Thymus (tissue), 11 donors: Measurements from ENCODE around the gene COPA. TPM values are rescaled to one million over a fixed set of nuclear protein-coding genes. Genes with fewer than 3 reads are reported as not detected.
A peak's percentile ranks its signal among the peaks of the same experiment; 100 is the strongest.

Experiments
- DNase-seq, 9 donors: peaks; one replicate each; pipeline ENCODE4 v3.0.0-alpha.2; 2013; ENCODE audit warnings: low spot score in 9 of 9, low read depth in 6 of 9, missing footprints in 1 of 9
- H3K27ac ChIP-seq, 2 donors: one replicate each; pipeline ENCODE4 v1.5.1; 2013; ENCODE audit warnings: control low read depth in 1 of 2, low read depth in 1 of 2, low read length in 1 of 2, mild to moderate bottlenecking in 1 of 2, moderate library complexity in 1 of 2
- H3K27me3 ChIP-seq, 2 donors: one replicate each; pipeline ENCODE4 v1.5.1; 2013; ENCODE audit warnings: low read length in 1 of 2; ENCODE audit not compliant: control insufficient read depth in 2 of 2, insufficient read depth in 1 of 2
- H3K36me3 ChIP-seq, 2 donors: one replicate each; pipeline ENCODE4 v1.5.1; 2013; ENCODE audit warnings: low read length in 1 of 2, mild to moderate bottlenecking in 1 of 2, moderate library complexity in 1 of 2; ENCODE audit not compliant: control insufficient read depth in 2 of 2, insufficient read depth in 2 of 2
- H3K4me1 ChIP-seq, 2 donors: one replicate each; pipeline ENCODE4 v1.5.1; 2013; ENCODE audit warnings: low read length in 2 of 2; ENCODE audit not compliant: control insufficient read depth in 2 of 2, insufficient read depth in 2 of 2
- H3K4me3 ChIP-seq, 2 donors: one replicate each; pipeline ENCODE4 v1.5.1; 2013; ENCODE audit warnings: low read length in 2 of 2, control low read depth in 1 of 2, mild to moderate bottlenecking in 1 of 2
- H3K9me3 ChIP-seq, 2 donors: one replicate each; pipeline ENCODE4 v1.5.1; 2013; ENCODE audit warnings: low read length in 1 of 2, mild to moderate bottlenecking in 1 of 2; ENCODE audit not compliant: control insufficient read depth in 2 of 2, insufficient read depth in 1 of 2
- WGBS: extraction: QIAGEN DNeasy Blood & Tissue Kit; methylation state at CpG from one replicate; pipeline ENCODE4 v1.1.7; 2013; 5-methylcytosine and 5-hydroxymethylcytosine counted together
- polyA plus RNA-seq: library from polyadenylated mRNA; stranded (reverse); fragments of 200-250 nt; gene quantifications from one replicate; pipeline ENCODE4 v1.2.3, GENCODE V29; 2013
- total RNA-seq: library from RNA; stranded (reverse); fragments of 120-200 nt; gene quantifications from one replicate; pipeline ENCODE4 v1.2.4, GENCODE V29; 2013
- donor health status: healthy.

COPA gene
- total and polyA plus RNA-seq, 2 donors = 61.5 to 80.2 TPM

DNA sequence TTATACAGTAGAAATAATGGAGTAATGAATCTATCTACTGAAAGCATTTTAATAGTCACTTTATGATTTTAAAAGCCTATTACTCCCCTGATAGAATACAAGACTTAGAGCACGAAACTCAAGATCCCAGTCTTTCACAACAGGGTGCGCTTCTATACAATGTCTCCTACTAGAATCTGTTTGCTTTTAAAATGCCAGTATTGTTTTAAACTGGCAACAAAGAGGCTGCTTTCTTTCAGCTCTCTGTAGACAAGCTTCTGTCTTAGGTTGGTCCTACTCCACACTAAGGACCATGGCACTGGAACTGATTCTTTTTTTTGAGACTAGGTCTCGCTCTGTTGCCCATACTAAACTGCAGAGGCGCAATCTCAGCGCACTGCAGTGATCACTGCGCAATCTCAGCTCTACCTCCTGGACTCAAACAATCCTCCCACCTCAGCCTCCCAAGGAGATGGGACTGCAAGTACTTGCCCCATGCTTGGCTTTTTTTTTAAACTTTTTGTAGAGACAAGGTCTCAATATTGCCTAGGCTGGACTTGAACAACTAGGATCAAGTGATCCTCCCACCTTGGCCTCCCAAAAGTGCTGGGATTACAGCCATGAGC is 85.5 kb downstream of the COPA start:
- peaks cover 10 to 17% of the 10 kb centered on the region in 2 donors for H3K36me3 ChIP-seq
- WGBS = 98% methylated on average over 6 of the region's 6 CpGs

GRCh38 chr1:160256396-160257046 is 86.5 kb downstream of the COPA start:
- peaks cover 8 to 9% of the 10 kb centered on the region in 2 donors for H3K4me1 ChIP-seq
- H3K36me3 ChIP-seq = peaks cover 10 to 20% of the 10 kb centered on the region in 2 donors
- no peaks in the 10 kb centered on the region for H3K27me3 ChIP-seq
- no peak overlapping the region for H3K4me3 ChIP-seq
- DNase-seq = no peak
- H3K9me3 ChIP-seq = no peaks in the 10 kb centered on the region
- 90% methylated on average over 3 of the region's 3 CpGs for WGBS
- H3K27ac ChIP-seq = no peak overlapping the region

More for the DNA sequence above, 85.5 kb downstream of the COPA start:
- H3K27ac ChIP-seq = peak overlapping the region in 1 of 2 donors; percentile 5
- peaks cover 8 to 9% of the 10 kb centered on the region in 2 donors for H3K4me1 ChIP-seq
- DNase-seq = no peak
- H3K4me3 ChIP-seq = no peak overlapping the region
- H3K9me3 ChIP-seq = no peaks in the 10 kb centered on the region
- H3K27me3 ChIP-seq = no peaks in the 10 kb centered on the region

- 92% methylated on average over 4 of the region's 4 CpGs for WGBS
- Histone ChIP-seq H3K9me3 (no peaks in the 10 kb centered on the region), H3K36me3 (peaks cover 10 to 24% of the 10 kb centered on the region in 2 donors), H3K27ac (no peak overlapping the region), H3K4me1 (peaks cover 5 to 6% of the 10 kb centered on the region in 2 donors), H3K4me3 (no peak overlapping the region), H3K27me3 (no peaks in the 10 kb centered on the region)
- DNase-seq = no peak
These were observed 87.2 kb downstream of the COPA start for GRCh38 chr1:160255781-160256300.

DNA sequence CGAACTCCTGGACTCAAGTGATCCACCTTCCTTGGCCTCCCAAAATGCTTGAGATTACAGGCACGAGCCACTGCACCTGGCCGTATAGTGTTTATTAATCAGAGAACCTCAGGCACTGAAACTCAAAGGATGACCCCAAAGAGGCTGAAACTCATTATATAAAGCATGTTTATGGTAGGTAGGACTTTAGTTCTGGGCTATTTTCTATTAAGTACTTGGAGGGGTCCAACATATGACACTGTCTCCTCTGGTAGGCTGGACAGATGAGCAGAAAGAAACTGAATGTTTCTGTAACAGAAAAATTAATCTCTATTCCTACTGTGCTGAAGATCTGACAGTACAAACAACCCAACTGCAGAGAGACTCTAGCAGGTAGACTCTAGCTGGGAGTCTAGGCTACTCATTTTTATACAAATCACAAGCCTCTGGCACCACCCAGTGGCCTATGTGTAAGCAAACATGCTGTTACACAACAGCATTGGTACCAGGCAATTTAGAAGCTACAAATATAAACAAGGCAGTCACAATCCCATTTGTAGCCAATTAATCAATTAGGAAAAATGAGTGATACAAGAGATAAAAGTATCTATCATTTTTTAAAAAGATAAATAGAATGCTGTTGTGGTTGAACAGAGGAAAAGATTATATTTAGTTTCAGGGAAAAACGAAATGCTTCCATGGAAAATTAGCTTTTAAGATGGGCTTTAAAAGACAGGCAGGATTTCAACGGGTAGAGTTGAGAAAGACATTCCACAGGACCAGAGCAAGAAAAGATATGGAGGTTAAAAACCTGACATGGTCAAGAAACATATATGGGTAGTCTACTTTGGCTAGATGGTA is 91.1 kb downstream of the COPA start:
- WGBS = 92% methylated on average over 5 of the region's 5 CpGs
- H3K36me3 ChIP-seq = peaks cover 0 to 16% of the 10 kb centered on the region in 2 donors
- H3K4me1 ChIP-seq = no peaks in the 10 kb centered on the region
- no peaks in the 10 kb centered on the region for H3K9me3 ChIP-seq
- no peak overlapping the region for H3K4me3 ChIP-seq
- peak in 8 of 9 donors; percentile 30 to 83 (median 58) for DNase-seq
- H3K27ac ChIP-seq = no peak overlapping the region
- H3K27me3 ChIP-seq = no peaks in the 10 kb centered on the region

DNA sequence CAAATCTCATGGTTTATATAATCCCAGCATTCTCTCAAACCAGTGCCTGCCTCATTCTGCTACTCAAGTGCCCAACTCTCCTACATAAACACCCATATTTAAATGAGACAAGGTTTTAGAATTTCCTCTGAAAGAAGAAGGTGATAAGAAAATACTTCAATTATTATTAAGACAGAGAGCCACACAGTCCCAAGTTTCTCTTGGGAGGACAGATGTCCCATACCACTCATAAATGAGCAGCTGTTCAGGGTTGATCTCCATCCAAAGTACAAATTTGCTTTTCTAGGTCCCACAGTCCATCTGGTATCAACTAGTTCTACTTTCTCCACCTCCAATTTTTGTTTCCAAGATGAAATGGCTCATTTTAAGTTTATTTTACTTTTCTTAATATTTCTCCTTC is 92.0 kb downstream of the COPA start:
- no peak for DNase-seq
- H3K36me3 ChIP-seq = peaks cover 0 to 16% of the 10 kb centered on the region in 2 donors
- H3K4me1 ChIP-seq = no peaks in the 10 kb centered on the region
- no peak overlapping the region for H3K4me3 ChIP-seq
- no peaks in the 10 kb centered on the region for H3K27me3 ChIP-seq
- no peak overlapping the region for H3K27ac ChIP-seq
- no peaks in the 10 kb centered on the region for H3K9me3 ChIP-seq

DNA sequence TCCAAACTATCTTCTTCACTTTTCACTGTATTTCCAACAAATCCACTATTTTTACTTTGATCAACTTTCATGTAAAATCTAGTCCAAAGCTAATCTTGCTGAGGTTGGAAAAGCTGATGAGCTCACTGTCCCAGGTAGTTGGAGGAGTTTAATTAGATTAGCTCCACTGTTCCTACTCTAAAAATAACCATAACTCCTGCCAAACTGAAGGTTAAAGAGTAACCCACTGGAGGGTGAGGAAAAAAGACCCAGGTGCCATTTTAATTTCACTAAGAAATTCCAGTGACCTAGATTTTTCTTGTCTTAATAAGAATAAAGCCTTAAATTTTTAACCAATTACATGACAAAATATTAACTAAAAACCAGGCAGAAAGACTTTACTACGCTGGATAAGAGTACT is 96.0 kb downstream of the COPA start:
- no peaks in the 10 kb centered on the region for H3K27me3 ChIP-seq
- WGBS = 100% methylated on average over 1 of the region's 1 CpG
- DNase-seq = no peak
- no peaks in the 10 kb centered on the region for H3K4me1 ChIP-seq
- peaks cover 10 to 31% of the 10 kb centered on the region in 2 donors for H3K36me3 ChIP-seq
- H3K27ac ChIP-seq = no peak overlapping the region
- no peak overlapping the region for H3K4me3 ChIP-seq
- H3K9me3 ChIP-seq = no peaks in the 10 kb centered on the region

GRCh38 chr1:160245434-160245833 is 97.6 kb downstream of the COPA start:
- Histone ChIP-seq H3K27me3 (no peaks in the 10 kb centered on the region), H3K27ac (no peak overlapping the region), H3K4me1 (no peaks in the 10 kb centered on the region), H3K36me3 (peaks cover 13 to 35% of the 10 kb centered on the region in 2 donors), H3K4me3 (no peak overlapping the region), H3K9me3 (no peaks in the 10 kb centered on the region)
- WGBS = 95% methylated on average over 1 of the region's 1 CpG
- no peak for DNase-seq

DNA sequence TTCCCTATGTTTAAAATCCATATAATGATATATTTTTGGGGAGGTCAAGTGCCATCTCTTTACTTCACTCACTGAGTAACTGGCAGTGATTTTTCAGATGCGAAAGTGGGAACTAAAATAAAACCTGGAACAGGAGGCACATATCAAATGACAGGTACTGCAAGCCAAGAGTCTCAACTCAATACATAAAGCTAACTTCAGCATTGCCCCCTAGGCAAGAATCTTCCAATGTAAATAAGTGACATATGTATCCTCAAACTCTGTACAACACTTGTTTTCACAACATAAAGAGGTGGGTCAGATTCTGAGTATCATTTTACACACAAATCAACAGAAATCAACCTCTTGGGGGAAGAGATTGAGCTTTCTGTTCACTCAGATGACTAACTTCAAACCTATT is 98.8 kb downstream of the COPA start:
- DNase-seq = no peak
- H3K27me3 ChIP-seq = no peaks in the 10 kb centered on the region
- peaks cover 24 to 46% of the 10 kb centered on the region in 2 donors for H3K36me3 ChIP-seq
- H3K9me3 ChIP-seq = no peaks in the 10 kb centered on the region
- no peaks in the 10 kb centered on the region for H3K4me1 ChIP-seq
- H3K27ac ChIP-seq = no peak overlapping the region
- 92% methylated on average over 1 of the region's 1 CpG for WGBS
- H3K4me3 ChIP-seq = no peak overlapping the region

- no peak overlapping the region for H3K4me3 ChIP-seq
- H3K9me3 ChIP-seq = no peaks in the 10 kb centered on the region
- H3K36me3 ChIP-seq = peaks cover 28 to 50% of the 10 kb centered on the region in 2 donors
- H3K27ac ChIP-seq = no peak overlapping the region
- no peaks in the 10 kb centered on the region for H3K4me1 ChIP-seq
- H3K27me3 ChIP-seq = no peaks in the 10 kb centered on the region
- DNase-seq = no peak
These were observed 99.3 kb downstream of the COPA start for GRCh38 chr1:160243767-160244166.
